Stimulated activated CD8-positive, alpha-beta memory T cell treated with anti-CD3 and anti-CD28 coated beads, Interleukin-4, amount 100 ng/mL, for 48 hours (primary cell): ENCODE measurements around the gene SLC4A5.
"Not testable (repeated sequence)": the region's sequence is repeated elsewhere in the genome, so short reads cannot be mapped to it uniquely, and the experiment has no call there.

Experiments
- DNase-seq: peaks from one replicate; pipeline ENCODE4 v3.0.0-alpha.2; 2020

Gene SLC4A5

DNA sequence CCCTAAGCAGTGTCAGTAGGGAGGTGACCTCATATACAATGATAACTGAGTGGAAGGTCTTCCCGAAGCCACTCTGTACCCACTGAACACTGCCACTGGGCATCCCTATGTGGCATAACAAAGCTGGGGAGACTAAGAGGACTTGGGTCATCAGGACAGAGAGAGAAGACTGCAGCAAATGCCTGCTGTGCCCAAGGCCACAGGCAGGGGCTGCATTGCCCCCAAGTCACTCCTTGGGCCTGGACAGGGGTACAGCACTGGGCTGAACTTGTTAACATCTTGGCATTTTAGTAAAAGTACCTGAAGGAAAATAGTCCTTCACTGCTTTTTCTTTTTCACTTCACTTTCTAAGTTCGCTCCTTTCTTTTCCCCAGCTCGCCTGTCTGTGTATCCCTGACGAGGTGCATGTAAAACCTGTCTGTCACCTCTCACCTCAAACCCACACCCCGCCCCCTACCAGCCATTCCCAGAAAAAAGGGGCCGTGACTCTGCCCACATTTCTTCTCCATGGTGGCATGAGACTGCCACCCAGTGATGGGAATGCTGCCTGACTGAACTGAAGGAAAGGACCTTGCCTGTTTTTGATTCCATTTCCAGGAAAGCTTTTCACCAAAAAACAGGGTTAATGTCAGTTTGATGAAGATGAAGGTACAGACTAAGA lies 81.9 kb downstream of the SLC4A5 start:
- no peak for DNase-seq

DNA sequence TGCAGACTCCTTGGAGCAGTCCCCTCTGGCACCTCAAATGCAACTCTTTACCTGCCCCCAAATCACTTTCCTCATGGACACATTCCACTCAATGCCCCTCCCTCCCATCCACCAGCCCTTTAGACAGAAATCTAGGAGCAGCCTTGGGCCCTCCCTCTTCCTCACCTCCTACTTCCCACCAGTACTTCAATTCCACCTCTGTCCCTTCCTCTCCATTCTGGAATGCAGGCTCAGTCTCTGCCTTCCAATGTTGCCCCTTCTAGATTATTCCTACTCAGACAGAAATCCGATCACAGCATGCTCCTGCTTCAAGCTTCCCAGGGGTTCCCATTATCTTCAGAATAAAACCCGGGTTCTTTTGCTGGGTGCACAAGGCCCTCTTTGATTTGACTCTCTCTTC lies 82.7 kb downstream of the SLC4A5 start:
- no peak for DNase-seq

DNA sequence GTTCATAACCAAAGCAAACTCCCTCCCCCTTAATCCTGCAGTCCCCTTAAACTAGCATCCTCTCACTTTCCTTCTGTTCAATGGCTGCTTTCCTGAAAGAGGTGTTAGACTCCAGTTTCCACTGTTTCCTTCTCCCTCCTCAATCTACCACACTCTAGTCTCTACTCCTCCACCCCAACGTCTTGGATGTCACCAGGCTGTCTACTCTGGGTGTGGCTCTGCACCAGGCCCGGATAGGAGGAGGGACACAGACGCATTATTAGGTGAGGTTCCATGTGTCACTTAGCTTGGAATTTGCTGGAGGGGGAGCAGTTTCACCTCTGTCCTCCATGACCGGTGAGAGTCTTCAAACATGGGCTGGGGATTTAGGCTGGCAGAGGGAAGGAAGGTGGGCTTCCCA lies 83.5 kb downstream of the SLC4A5 start:
- DNase-seq, result no peak

DNA sequence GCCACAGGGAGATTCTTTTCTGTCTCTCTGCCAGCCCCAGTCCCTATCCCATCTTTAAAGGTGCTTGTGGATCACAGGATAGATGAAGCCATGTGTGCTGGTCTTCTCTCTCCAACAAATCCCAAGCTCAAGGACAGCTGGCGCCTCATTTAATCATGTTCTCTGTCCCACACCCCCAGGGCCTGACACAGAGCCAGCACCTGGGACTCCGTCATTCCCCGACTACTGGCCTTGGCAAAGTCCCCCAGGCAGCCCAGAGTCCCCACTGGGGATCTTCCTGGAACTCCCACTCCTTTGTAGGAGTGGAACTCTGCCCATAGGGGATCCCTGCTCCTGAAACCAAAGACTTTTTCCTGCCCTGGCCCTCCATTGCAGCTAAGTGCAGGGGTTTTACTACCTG lies 84.0 kb downstream of the SLC4A5 start:
- no peak for DNase-seq

DNA sequence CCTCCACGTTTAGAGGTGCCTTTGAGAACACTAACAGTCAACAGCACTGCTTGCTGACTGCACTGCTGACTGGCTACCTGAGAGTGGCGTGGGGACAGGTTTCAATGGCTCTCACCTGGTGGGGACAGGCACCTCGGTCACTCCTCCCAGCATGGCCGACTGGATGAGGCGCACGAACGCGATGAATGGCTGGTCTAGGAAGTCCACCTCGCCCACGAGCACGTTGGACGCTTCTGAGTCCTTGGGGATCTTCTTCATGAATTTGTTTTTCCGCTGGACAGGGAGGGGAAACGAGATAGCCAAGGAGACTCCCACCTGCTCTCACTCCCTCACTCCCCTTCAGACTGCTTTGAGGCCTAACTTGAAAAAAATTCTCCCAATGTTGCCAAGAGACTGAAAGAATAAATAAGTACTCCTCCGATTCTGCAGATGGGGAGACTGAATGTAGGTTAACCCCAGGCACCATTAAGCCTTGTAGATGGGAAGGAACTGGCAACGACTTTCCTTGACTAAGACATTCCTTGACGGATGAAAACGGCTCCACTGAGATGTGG lies 87.5 kb downstream of the SLC4A5 start:
- no peak for DNase-seq

GRCh38 chr2:74253971-74254310 lies 89.3 kb downstream of the SLC4A5 start:
- no peak for DNase-seq

- no peak for DNase-seq
These were observed 89.8 kb downstream of the SLC4A5 start for GRCh38 chr2:74253306-74253970.

GRCh38 chr2:74252862-74253261 lies 90.4 kb downstream of the SLC4A5 start:
- DNase-seq, result no peak

GRCh38 chr2:74252036-74252435 lies 91.2 kb downstream of the SLC4A5 start:
- DNase-seq, result no peak

- DNase-seq, result peak; percentile 68
These were observed 93.0 kb downstream of the SLC4A5 start for GRCh38 chr2:74250189-74250631.

DNA sequence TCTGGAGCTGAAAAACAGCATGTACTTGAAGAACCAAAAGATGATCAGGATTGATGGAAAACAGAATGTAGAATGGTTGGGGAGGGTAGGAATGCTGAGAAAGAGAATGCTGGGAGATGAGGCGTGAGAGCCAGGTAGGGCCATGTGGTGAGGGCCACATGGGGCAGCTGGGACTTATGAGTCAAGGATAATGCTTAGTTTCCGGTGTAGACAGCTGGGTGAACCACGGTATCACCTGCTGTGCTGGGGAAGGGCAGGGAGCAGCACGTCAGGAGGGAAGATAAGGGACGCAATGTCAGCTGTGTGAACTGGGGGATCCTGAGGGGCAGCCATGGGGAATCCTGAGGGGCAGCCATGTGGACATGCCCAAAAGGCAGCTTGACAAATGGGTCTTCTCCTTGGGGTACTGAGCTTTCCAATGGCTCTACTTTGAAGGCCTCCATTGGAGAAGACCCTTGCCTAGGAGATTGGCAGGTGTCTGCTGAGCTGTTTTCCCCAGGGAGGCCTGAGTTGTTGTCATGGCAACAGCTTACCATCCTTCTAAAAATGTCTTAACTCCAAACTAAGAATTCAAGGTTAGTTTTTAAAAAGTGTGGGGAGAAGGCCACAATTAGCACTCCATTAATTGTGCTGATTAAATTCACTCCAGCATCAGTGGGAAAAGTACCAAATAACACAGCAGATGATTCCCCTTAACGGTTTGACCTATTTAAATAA lies 93.7 kb downstream of the SLC4A5 start:
- DNase-seq, result no peak

DNA sequence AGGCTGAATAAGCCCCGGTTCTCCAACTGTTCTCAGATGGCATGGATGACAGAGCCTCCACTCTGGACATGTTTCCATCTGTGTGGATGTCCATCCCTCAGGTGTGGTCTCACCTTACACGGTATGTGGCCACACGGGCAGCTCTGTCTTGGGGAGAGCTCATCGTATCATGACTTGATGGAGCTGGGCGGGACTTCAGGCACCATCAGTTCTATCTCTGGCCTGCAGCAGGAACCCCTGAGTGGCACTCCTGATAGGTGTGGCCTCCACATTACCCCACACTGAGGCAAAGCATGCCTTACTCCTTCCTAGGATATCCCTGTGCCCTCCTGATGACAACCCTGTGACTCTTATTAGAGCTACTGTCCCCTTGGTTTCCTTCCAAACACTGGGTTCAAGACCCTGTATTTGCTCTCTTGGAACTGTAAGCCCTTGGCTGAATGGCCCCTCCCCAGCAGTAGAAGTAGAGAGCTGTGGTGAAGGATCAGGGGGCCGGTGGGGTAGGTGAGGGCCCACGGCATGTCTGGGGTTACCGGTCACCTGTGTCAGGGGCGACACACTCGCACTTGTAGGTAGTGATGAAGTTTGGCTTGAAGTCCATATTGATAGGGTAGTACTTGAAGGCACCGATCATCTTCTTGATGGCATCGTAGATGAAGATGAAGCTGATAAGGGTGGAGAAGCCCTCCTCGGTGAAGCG lies 96.6 kb downstream of the SLC4A5 start:
- no peak for DNase-seq

GRCh38 chr2:74244286-74244685 lies 98.9 kb downstream of the SLC4A5 start:
- no peak for DNase-seq

DNA sequence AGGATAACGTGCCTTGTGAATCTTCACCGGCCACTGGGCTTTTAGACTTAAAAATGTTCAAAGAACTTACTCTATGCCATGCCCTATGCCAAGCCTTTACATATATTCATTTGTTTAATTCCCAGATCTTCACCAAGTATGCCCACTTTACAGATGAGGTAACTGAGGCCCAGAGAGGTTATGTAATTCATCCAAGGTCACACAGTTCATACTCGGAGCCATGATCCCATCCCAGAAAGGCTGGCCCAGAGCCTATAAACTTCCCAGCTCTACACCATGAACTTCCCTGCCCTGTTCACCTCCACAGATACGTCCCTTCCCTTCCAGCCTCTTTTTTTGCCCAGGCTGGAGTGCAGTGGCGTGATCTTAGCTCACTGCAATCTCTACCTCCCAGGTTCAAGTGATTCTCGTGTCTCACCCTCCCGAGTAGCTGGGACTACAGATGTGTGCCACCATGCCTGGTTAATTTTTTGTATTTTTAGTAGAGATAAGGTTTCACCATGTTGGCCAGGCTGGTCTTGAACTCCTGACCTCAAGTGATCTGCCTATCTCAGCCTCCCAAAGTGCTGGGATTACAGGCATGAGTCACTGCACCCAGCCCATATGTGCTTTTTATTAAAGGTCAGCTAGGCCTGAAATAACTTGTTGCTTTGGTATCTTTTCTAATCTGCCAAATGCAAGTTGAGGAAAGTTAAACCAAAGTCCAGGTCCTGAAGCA lies 100.7 kb downstream of the SLC4A5 start:
- no peak for DNase-seq

DNA sequence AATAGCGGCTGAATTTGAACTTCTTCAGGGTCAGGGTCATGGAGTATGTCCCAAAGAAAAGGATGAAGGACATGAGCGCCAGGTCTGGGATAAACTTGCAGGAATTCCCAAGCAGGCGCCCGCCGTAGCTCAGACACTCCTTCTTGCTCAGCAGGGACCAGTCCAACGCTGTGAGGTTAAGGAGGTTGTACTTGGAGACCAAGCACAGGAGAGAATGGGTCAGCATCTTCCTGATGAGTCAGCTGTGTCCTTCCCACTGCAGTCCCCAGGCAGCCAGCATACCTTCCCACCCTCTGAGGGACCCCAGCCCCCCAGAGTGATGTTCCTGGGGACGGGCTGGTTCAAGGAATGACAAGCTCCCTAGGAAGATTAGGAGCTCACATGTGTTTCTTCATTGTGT lies 103.9 kb downstream of the SLC4A5 start:
- DNase-seq, result no peak

- DNase-seq, result no peak
These were observed 104.3 kb downstream of the SLC4A5 start for GRCh38 chr2:74238879-74239278.

DNA sequence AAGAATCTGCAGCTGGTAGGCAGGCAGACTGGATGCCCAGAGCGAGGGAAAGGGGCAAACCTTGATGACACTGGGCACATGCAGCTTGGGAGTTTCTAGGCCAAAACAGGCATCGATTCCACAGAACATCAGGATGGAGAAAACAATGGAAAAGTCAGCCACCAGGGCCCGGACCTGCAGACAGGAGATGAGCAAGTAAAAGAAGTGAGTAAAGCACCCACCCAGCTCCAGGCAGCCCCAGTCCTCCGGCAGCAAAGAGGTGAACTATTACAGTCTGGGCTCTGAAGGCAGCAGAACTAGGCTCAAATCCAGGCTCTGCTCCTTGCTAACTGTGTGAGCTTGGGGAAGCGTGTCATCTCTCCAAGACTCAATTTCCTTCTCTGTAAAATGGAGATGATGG lies 108.2 kb downstream of the SLC4A5 start:
- DNase-seq, result no peak

DNA sequence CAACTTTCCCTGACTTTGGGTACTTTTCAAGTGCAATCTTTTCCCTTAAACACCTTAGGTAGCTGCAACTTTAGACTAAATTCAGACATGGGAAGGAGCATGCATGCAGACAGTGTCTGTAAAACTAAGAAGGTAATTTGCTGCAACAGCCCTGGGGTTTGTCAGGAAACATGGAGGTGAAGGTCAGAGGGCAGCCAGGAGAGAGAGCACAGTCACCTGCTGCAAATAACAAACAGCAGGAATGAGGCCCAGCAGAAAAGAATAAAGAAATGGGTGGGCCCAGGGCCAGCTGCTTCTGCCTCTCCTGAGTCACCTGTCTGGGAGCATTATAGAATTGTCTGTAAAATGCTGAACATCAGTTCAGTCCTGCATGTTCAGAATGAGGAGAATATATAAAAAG lies 109.6 kb downstream of the SLC4A5 start:
- no peak for DNase-seq

DNA sequence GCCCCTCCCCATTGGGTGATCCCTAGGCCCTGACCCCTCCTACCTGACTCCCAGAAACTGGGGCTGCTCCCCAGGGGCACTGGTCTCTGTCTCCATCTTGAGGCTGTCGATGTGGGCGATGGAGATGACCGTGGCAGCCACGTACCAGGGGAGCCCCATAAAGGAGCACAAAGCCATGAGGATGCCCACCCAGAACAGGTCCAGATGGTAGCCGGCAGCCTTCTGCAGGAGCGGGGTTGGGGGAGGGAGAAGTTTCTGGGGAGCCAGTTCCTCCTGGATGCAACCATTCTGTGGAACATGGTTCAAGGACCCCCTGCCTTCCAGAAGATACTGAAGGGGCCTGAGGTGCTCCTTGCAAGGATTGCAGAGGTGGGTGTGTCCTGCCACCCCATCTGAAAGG lies 110.8 kb downstream of the SLC4A5 start:
- DNase-seq, result no peak

GRCh38 chr2:74229865-74230264 lies 113.4 kb downstream of the SLC4A5 start:
- DNase-seq, result not testable (repeated sequence)

DNA sequence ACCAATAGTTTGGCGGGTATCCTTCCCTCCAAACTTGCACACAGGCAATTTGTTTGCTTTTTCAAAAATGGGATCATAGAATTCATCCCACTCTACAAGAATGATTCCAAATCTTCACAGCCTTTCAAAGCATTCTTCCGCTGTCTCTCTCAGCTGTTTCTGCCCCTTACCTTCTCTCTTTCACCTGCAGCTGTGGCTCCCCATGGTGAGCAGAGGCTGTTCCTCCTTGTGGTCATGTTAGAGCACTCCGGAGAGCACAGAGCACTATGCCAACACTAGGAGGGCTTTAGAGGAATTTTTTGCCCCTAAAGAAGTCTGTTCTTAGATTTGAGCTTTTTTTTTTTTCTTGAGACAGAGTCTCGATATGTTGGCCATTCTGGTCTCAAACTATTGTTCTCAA lies 114.4 kb downstream of the SLC4A5 start:
- DNase-seq, result no peak

DNA sequence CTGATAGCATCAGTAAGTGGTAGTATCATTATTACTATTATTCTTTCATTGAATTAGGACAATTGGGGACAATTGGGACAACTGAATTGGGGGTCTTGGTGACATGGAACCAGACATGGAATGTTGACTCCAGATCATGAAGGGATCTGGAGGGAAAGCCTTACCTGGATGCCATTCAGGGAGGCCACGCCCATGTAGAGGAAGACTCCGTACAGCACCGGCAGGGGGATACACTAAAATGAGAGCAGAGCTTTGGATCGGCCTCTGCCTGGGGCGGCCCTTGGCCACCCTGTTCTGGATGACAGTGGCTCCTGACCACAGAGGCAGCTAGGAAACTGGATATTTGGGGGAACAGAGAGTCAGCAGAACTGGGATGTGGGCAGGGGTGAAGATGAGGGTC lies 115.6 kb downstream of the SLC4A5 start:
- DNase-seq, result no peak
